Liver (tissue), 9 donors: Measurements from ENCODE around the gene RALGDS. TPM values are rescaled to one million over a fixed set of nuclear protein-coding genes. Genes with fewer than 3 reads are reported as not detected.

ENCODE experiments used
- DNase-seq: peaks from one replicate; pipeline ENCODE4 v3.0.0-alpha.2; 2017; ENCODE audit warnings: low spot score
- H3K27ac ChIP-seq, 2 donors: one replicate each; pipeline ENCODE4 v1.7.0; 2013; ENCODE audit warnings: inconsistent platforms in 2 of 2, low read length in 2 of 2, control low read depth in 1 of 2, low read depth in 1 of 2, mild to moderate bottlenecking in 1 of 2
- H3K27me3 ChIP-seq, 4 donors: one replicate each; pipeline versions ENCODE4 v1.6.1 to v1.7.0; 2013; ENCODE audit warnings: low read length in 3 of 4, inconsistent platforms in 1 of 4, mild to moderate bottlenecking in 1 of 4, moderate library complexity in 1 of 4; ENCODE audit not compliant: control insufficient read depth in 4 of 4, insufficient read depth in 4 of 4
- H3K36me3 ChIP-seq, 4 donors: one replicate each; pipeline versions ENCODE4 v1.6.1 to v1.7.0; 2013; ENCODE audit warnings: low read length in 3 of 4, mild to moderate bottlenecking in 3 of 4, low read depth in 1 of 4, moderate library complexity in 1 of 4; ENCODE audit not compliant: control insufficient read depth in 4 of 4, insufficient read depth in 3 of 4
- H3K4me1 ChIP-seq, 4 donors: one replicate each; pipeline versions ENCODE4 v1.6.1 to v1.7.0; 2013; ENCODE audit warnings: low read length in 3 of 4, mild to moderate bottlenecking in 3 of 4, moderate library complexity in 1 of 4; ENCODE audit not compliant: control insufficient read depth in 4 of 4, insufficient read depth in 4 of 4
- H3K4me3 ChIP-seq, 3 donors: one replicate each; pipeline versions ENCODE4 v1.6.1 to v1.7.0; 2013; ENCODE audit warnings: low read length in 3 of 3, control low read depth in 1 of 3, low read depth in 1 of 3, mild to moderate bottlenecking in 1 of 3
- H3K9ac ChIP-seq, 2 donors: one replicate each; pipeline ENCODE4 v1.7.0; 2013; ENCODE audit warnings: low read length in 2 of 2, mild to moderate bottlenecking in 2 of 2, moderate library complexity in 2 of 2, control low read depth in 1 of 2, low read depth in 1 of 2
- H3K9me3 ChIP-seq, 4 donors: one replicate each; pipeline versions ENCODE4 v1.6.1 to v1.7.0; 2013; ENCODE audit warnings: low read length in 3 of 4; ENCODE audit not compliant: control insufficient read depth in 4 of 4
- EGR1 ChIP-seq, 2 donors: IDR thresholded peaks; 2 replicates each; pipeline ENCODE4 v1.6.1; 2016 to 2018; ENCODE audit warnings: antibody characterized with exemption in 2 of 2, low read depth in 2 of 2
- FOXA1 ChIP-seq: IDR thresholded peaks from 2 replicates; pipeline ENCODE4 v1.6.1; 2016; ENCODE audit warnings: antibody characterized with exemption
- GABPA ChIP-seq, 2 donors: IDR thresholded peaks in 1 of 2; conservative IDR thresholded peaks in 1 of 2; 2 replicates each; pipeline ENCODE4 v1.6.1; 2016; ENCODE audit warnings: antibody characterized with exemption in 2 of 2, mild to moderate bottlenecking in 1 of 2, moderate library complexity in 1 of 2
- HNF4G ChIP-seq: IDR thresholded peaks from 2 replicates; pipeline ENCODE4 v1.6.1; 2016; ENCODE audit warnings: antibody characterized with exemption
- JUND ChIP-seq, 2 donors: IDR thresholded peaks; 2 replicates each; pipeline ENCODE4 v1.6.1; 2016; ENCODE audit warnings: antibody characterized with exemption in 2 of 2
- NR2F2 ChIP-seq: IDR thresholded peaks from 2 replicates; pipeline ENCODE4 v1.6.1; 2016; ENCODE audit warnings: antibody characterized with exemption
- SP1 ChIP-seq: IDR thresholded peaks from 2 replicates; pipeline ENCODE4 v1.6.1; 2018; ENCODE audit warnings: antibody characterized with exemption, mild to moderate bottlenecking
- TAF1 ChIP-seq: conservative IDR thresholded peaks from 2 replicates; pipeline ENCODE4 v1.6.1; 2016; ENCODE audit warnings: antibody characterized with exemption, mild to moderate bottlenecking
- YY1 ChIP-seq: IDR thresholded peaks from 2 replicates; pipeline ENCODE4 v1.6.1; 2016; ENCODE audit warnings: antibody characterized with exemption, mild to moderate bottlenecking
- WGBS: extraction: QIAGEN DNeasy Blood & Tissue Kit; methylation state at CpG from one replicate; pipeline ENCODE4 v1.1.7; 2013; 5-methylcytosine and 5-hydroxymethylcytosine counted together
- polyA plus RNA-seq, 2 donors: library from polyadenylated mRNA; stranded (reverse) in 1 of 2; unstranded in 1 of 2; fragments of 200-250 nt in 1 of 2; fragments of >200 nt in 1 of 2; fragmentation: Nextera tagmentation in 1 of 2; extraction: Ambion mirVana in 1 of 2; gene quantifications; one replicate each; pipeline versions ENCODE4 v1.2.1 to v1.2.3, GENCODE V29; 2013 to 2015
- total RNA-seq, 2 donors: library from RNA; depleted of rRNA; stranded (reverse); fragments of >200 nt; gene quantifications; one replicate each; pipeline ENCODE4 v1.2.3, GENCODE V29; 2014
- TF ChIP-seq, protein P1 (sequence below): fragments of 150-350 bp; IDR thresholded peaks from 2 replicates; pipeline ENCODE4 v1.5.1; 2017; ENCODE audit warnings: improper control_type of control experiment, low read depth, low read length; ENCODE audit not compliant: missing input control
- TF ChIP-seq, protein P2 (sequence below): IDR thresholded peaks from 2 replicates; pipeline ENCODE4 v1.6.1; 2016; ENCODE audit warnings: antibody characterized with exemption
- TF ChIP-seq, protein P3 (sequence below): IDR thresholded peaks from 2 replicates; pipeline ENCODE4 v1.6.1; 2016; ENCODE audit warnings: antibody characterized with exemption
- TF ChIP-seq, protein P4 (sequence below): IDR thresholded peaks from 2 replicates; pipeline ENCODE4 v1.6.1; 2016; ENCODE audit warnings: antibody characterized with exemption, mild to moderate bottlenecking
- donor health status: healthy.
- donor health status: healthy.
- donor health status: healthy.
- donor health status: healthy.
- donor health status: healthy.

Gene RALGDS
- total and polyA plus RNA-seq, 4 donors = 1.3 to 19.0 (median 7.3) TPM

DNA sequence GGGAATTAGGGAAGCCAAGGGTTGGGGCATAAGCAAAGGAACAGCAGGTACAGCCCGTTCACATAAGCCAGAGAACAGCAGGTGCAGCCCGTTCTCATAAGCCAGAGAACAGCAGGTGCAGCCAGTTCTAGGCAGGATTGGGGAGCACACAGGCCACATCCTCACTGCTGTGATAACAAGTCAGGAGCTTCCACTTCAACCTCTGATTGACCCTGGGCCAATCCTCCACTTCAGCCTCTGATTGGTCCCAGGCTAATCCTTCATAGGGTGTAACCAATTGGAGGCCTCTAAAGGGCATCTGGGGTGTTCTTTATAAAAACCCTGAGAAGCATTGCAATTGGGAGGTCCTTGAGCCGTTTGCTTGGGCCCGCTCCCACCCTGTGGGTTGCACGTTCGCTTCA lies 31.8 kb downstream of the RALGDS start (continued):
- TF ChIP-seq EGR1 (IDR thresholded peaks at IDR 0.05; ENCODE audit: low read depth in 2 of 2) (no peak), GABPA (IDR thresholded peaks at IDR 0.05 in 1 of 2, conservative IDR thresholded peaks at IDR 0.05 in 1 of 2) (no peak), TAF1 (no peak)
- TF ChIP-seq, protein P1, sequence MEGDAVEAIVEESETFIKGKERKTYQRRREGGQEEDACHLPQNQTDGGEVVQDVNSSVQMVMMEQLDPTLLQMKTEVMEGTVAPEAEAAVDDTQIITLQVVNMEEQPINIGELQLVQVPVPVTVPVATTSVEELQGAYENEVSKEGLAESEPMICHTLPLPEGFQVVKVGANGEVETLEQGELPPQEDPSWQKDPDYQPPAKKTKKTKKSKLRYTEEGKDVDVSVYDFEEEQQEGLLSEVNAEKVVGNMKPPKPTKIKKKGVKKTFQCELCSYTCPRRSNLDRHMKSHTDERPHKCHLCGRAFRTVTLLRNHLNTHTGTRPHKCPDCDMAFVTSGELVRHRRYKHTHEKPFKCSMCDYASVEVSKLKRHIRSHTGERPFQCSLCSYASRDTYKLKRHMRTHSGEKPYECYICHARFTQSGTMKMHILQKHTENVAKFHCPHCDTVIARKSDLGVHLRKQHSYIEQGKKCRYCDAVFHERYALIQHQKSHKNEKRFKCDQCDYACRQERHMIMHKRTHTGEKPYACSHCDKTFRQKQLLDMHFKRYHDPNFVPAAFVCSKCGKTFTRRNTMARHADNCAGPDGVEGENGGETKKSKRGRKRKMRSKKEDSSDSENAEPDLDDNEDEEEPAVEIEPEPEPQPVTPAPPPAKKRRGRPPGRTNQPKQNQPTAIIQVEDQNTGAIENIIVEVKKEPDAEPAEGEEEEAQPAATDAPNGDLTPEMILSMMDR = no peak

DNA sequence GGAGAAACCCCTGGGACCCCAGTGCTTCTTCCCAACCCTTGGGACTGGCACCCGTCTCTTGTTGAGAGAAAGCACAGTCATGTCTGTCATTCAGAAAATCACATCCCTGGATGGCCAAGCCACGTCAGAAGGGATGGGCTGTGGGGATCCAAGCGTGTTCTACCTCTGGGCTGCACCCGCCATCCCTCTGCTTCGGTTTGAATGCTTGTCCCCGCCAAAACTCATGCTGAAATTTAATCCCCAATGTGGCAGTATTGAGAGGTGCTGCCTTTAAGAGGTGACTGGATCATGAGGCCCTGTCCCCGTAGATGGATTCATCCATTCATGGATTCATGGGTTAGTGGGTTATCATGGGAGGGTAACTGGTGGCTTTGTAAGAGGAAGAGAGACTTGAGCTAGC lies 32.3 kb downstream of the RALGDS start:
- TF ChIP-seq, protein P2, sequence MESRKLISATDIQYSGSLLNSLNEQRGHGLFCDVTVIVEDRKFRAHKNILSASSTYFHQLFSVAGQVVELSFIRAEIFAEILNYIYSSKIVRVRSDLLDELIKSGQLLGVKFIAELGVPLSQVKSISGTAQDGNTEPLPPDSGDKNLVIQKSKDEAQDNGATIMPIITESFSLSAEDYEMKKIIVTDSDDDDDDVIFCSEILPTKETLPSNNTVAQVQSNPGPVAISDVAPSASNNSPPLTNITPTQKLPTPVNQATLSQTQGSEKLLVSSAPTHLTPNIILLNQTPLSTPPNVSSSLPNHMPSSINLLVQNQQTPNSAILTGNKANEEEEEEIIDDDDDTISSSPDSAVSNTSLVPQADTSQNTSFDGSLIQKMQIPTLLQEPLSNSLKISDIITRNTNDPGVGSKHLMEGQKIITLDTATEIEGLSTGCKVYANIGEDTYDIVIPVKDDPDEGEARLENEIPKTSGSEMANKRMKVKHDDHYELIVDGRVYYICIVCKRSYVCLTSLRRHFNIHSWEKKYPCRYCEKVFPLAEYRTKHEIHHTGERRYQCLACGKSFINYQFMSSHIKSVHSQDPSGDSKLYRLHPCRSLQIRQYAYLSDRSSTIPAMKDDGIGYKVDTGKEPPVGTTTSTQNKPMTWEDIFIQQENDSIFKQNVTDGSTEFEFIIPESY = no peak
- TF ChIP-seq SP1 (no peak), HNF4G (no peak), JUND (IDR thresholded peaks at IDR 0.05) (no peak), NR2F2 (no peak), EGR1 (IDR thresholded peaks at IDR 0.05; ENCODE audit: low read depth in 2 of 2) (no peak), FOXA1 (no peak), TAF1 (no peak), YY1 (no peak)
- TF ChIP-seq, protein P1 = no peak
- TF ChIP-seq, protein P3, sequence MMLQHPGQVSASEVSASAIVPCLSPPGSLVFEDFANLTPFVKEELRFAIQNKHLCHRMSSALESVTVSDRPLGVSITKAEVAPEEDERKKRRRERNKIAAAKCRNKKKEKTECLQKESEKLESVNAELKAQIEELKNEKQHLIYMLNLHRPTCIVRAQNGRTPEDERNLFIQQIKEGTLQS = no peak
- TF ChIP-seq, protein P4, sequence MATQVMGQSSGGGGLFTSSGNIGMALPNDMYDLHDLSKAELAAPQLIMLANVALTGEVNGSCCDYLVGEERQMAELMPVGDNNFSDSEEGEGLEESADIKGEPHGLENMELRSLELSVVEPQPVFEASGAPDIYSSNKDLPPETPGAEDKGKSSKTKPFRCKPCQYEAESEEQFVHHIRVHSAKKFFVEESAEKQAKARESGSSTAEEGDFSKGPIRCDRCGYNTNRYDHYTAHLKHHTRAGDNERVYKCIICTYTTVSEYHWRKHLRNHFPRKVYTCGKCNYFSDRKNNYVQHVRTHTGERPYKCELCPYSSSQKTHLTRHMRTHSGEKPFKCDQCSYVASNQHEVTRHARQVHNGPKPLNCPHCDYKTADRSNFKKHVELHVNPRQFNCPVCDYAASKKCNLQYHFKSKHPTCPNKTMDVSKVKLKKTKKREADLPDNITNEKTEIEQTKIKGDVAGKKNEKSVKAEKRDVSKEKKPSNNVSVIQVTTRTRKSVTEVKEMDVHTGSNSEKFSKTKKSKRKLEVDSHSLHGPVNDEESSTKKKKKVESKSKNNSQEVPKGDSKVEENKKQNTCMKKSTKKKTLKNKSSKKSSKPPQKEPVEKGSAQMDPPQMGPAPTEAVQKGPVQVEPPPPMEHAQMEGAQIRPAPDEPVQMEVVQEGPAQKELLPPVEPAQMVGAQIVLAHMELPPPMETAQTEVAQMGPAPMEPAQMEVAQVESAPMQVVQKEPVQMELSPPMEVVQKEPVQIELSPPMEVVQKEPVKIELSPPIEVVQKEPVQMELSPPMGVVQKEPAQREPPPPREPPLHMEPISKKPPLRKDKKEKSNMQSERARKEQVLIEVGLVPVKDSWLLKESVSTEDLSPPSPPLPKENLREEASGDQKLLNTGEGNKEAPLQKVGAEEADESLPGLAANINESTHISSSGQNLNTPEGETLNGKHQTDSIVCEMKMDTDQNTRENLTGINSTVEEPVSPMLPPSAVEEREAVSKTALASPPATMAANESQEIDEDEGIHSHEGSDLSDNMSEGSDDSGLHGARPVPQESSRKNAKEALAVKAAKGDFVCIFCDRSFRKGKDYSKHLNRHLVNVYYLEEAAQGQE = no peak
- H3K27me3 ChIP-seq = no peaks in the 10 kb centered on the region
- 94% methylated on average over 7 of the region's 7 CpGs for WGBS
- H3K4me1 ChIP-seq = no peaks in the 10 kb centered on the region
- H3K36me3 ChIP-seq = no peaks in the 10 kb centered on the region
- no peak overlapping the region for H3K27ac ChIP-seq
- H3K9me3 ChIP-seq = no peaks in the 10 kb centered on the region
- no peak overlapping the region for H3K4me3 ChIP-seq
- H3K9ac ChIP-seq = no peak overlapping the region
- DNase-seq = no peak
